Renal pelvis (tissue), 4 donors: ENCODE measurements around the gene FBXO10. TPM values are rescaled to one million over a fixed set of nuclear protein-coding genes. Genes with fewer than 3 reads are reported as not detected.

Experiments used
- DNase-seq: peaks from one replicate; pipeline ENCODE4 v3.0.0-alpha.2; 2013
- polyA plus RNA-seq, 3 donors: library from polyadenylated mRNA; unstranded; fragments of 120-200 nt; gene quantifications; one replicate each; pipeline ENCODE4 v1.2.1, GENCODE V29; 2013; ENCODE audit not compliant: insufficient read length in 3 of 3

The FBXO10 gene
- polyA plus RNA-seq, 3 donors: 13.3 to 18.3 (median 13.8) TPM

- DNase-seq: no peak
These were observed 20.3 kb upstream of the FBXO10 start for GRCh38 chr9:37596504-37596903.

GRCh38 chr9:37593883-37594448, 17.8 kb upstream of the FBXO10 start:
- DNase-seq: no peak

- DNase-seq: peak; percentile 94
These were observed 16.1 kb upstream of the FBXO10 start, which contains the start of gene TOMM5 for GRCh38 chr9:37592108-37592951. TSS of gene TOMM5 (minus strand) at chr9:37592597. CDS start at chr9:37592532, 65 bp downstream.

GRCh38 chr9:37587521-37587920, 11.3 kb upstream of the FBXO10 start:
- DNase-seq: no peak

- DNase-seq: no peak
These were observed 7.4 kb upstream of the FBXO10 start for GRCh38 chr9:37583522-37584121.

GRCh38 chr9:37582548-37583157, 6.5 kb upstream of the FBXO10 start:
- DNase-seq: no peak

GRCh38 chr9:37575511-37575914, 667 bp downstream of the FBXO10 start:
- no peak for DNase-seq

GRCh38 chr9:37575001-37575400, 1.2 kb downstream of the FBXO10 start:
- no peak for DNase-seq

- DNase-seq: peak; percentile 48
These were observed 1.9 kb downstream of the FBXO10 start for GRCh38 chr9:37574241-37574721.

- no peak for DNase-seq
These were observed 4.9 kb downstream of the FBXO10 start for GRCh38 chr9:37571282-37571681.

GRCh38 chr9:37566716-37567115, 9.5 kb downstream of the FBXO10 start:
- DNase-seq: no peak

GRCh38 chr9:37565661-37566618, 10.2 kb downstream of the FBXO10 start:
- DNase-seq: no peak

- DNase-seq: no peak
These were observed 11.3 kb downstream of the FBXO10 start for GRCh38 chr9:37564916-37565315.

- DNase-seq: no peak
These were observed 12.2 kb downstream of the FBXO10 start for GRCh38 chr9:37563806-37564513.

- DNase-seq: no peak
These were observed 13.4 kb downstream of the FBXO10 start for GRCh38 chr9:37562826-37563225.

- no peak for DNase-seq
These were observed 14.5 kb downstream of the FBXO10 start for GRCh38 chr9:37561682-37562081.

GRCh38 chr9:37559855-37560592, 16.2 kb downstream of the FBXO10 start:
- no peak for DNase-seq

GRCh38 chr9:37559125-37559524, 17.1 kb downstream of the FBXO10 start:
- DNase-seq: no peak

GRCh38 chr9:37555786-37556185, 20.4 kb downstream of the FBXO10 start:
- no peak for DNase-seq

- no peak for DNase-seq
These were observed 21.9 kb downstream of the FBXO10 start for GRCh38 chr9:37554318-37554717.
